Measurements from ENCODE around the gene FRMPD1. TPM values are rescaled to one million over a fixed set of nuclear protein-coding genes. Genes with fewer than 3 reads are reported as not detected.

The FRMPD1 gene
- total RNA-seq, 1 experiment from 2014 or later: 0.26 TPM

GRCh38 chr9:37602817-37603216, 47.9 kb upstream of the FRMPD1 start:
- H3K27me3 Mint-ChIP-seq (ENCODE audit: low read depth): peaks cover 8% of the 10 kb centered on the region
- CTCF ChIA-PET: interaction anchor here (1.2 kb wide), 1 partner anchor 66 kb away, joined by 3 read pairs; no protein-coding TSS in a partner anchor
- no peak overlapping the region for H3K4me3 Mint-ChIP-seq
- DNase-seq (ENCODE audit: low spot score): no peak
- H3K4me1 Mint-ChIP-seq: no peaks in the 10 kb centered on the region
- POLR2A ChIA-PET: no interaction called here
- H3K36me3 Mint-ChIP-seq: no peaks in the 10 kb centered on the region
- no peak for ATAC-seq
- no peak overlapping the region for H3K27ac Mint-ChIP-seq
- H3K9me3 Mint-ChIP-seq: no peaks in the 10 kb centered on the region
- TF ChIP-seq IRF1 (CRISPR knock-in tag; IDR thresholded peaks at IDR 0.05) (no peak), GTF2I (CRISPR knock-in tag; conservative IDR thresholded peaks at IDR 0.05) (no peak), CREM (CRISPR knock-in tag; IDR thresholded peaks at IDR 0.05) (no peak), EMX1 (CRISPR knock-in tag; IDR thresholded peaks at IDR 0.05) (no peak), ZSCAN18 (CRISPR knock-in tag; IDR thresholded peaks at IDR 0.05) (no peak), E2F1 (CRISPR knock-in tag; IDR thresholded peaks at IDR 0.05) (no peak), JUN (CRISPR knock-in tag; IDR thresholded peaks at IDR 0.05) (no peak), SMAD3 (CRISPR knock-in tag; IDR thresholded peaks at IDR 0.05; ENCODE audit: borderline replicate concordance) (no peak), PRRX2 (CRISPR knock-in tag; IDR thresholded peaks at IDR 0.05) (no peak), MXD4 (CRISPR knock-in tag; IDR thresholded peaks at IDR 0.05; ENCODE audit: borderline replicate concordance) (no peak), IRF2 (CRISPR knock-in tag; IDR thresholded peaks at IDR 0.05; ENCODE audit: borderline replicate concordance, low read depth) (no peak)

GRCh38 chr9:37604296-37604695, 46.5 kb upstream of the FRMPD1 start:
- ChIA-PET CTCF (no interaction called here), POLR2A (no interaction called here)
- Mint-ChIP-seq H3K36me3 (no peaks in the 10 kb centered on the region), H3K4me3 (no peak overlapping the region), H3K27me3 (ENCODE audit: low read depth) (peaks cover 8% of the 10 kb centered on the region), H3K9me3 (no peaks in the 10 kb centered on the region), H3K27ac (no peak overlapping the region), H3K4me1 (no peaks in the 10 kb centered on the region)
- no peak for ATAC-seq
- TF ChIP-seq FOXK1 (CRISPR knock-in tag; IDR thresholded peaks at IDR 0.05): no peak
- TF ChIP-seq NR1H2 (CRISPR knock-in tag; IDR thresholded peaks at IDR 0.05): no peak
- TF ChIP-seq ZNF317 (CRISPR knock-in tag; IDR thresholded peaks at IDR 0.05; ENCODE audit: borderline replicate concordance, low read depth): no peak
- TF ChIP-seq RELA (CRISPR knock-in tag; IDR thresholded peaks at IDR 0.05; ENCODE audit: borderline replicate concordance): no peak
- no peak for TF ChIP-seq MLX (CRISPR knock-in tag; IDR thresholded peaks at IDR 0.05)
- no peak for TF ChIP-seq SOX15 (CRISPR knock-in tag; IDR thresholded peaks at IDR 0.05)
- TF ChIP-seq IRF2 (CRISPR knock-in tag; IDR thresholded peaks at IDR 0.05; ENCODE audit: borderline replicate concordance, low read depth): no peak
- TF ChIP-seq EMX1 (CRISPR knock-in tag; IDR thresholded peaks at IDR 0.05): no peak
- no peak for TF ChIP-seq CDX4 (CRISPR knock-in tag; IDR thresholded peaks at IDR 0.05; ENCODE audit: borderline replicate concordance)
- no peak for TF ChIP-seq NR3C1 (CRISPR knock-in tag; conservative IDR thresholded peaks at IDR 0.05; ENCODE audit: low read depth)
- no peak for TF ChIP-seq FOXJ3 (CRISPR knock-in tag; IDR thresholded peaks at IDR 0.05; ENCODE audit: borderline replicate concordance)
- TF ChIP-seq TEAD1 (CRISPR knock-in tag; IDR thresholded peaks at IDR 0.05): no peak
- no peak for TF ChIP-seq TCF7 (CRISPR knock-in tag; IDR thresholded peaks at IDR 0.05; ENCODE audit: low read depth)
- no peak for DNase-seq (ENCODE audit: low spot score)
